Neural progenitor cell (in vitro differentiated cells): ENCODE measurements around the gene RAB5A.

Experiments
- EZH2 ChIP-seq: fragments of 200-600 bp; sonication (generic); IDR thresholded peaks from 2 replicates; pipeline ENCODE4 v1.6.1; 2017; ENCODE audit warnings: antibody characterized with exemption, mild to moderate bottlenecking, moderate library complexity
- TF ChIP-seq, protein P1 (sequence below): fragments of 200-600 bp; sonication (generic); IDR thresholded peaks from 2 replicates; pipeline ENCODE4 v1.5.1; 2017; ENCODE audit warnings: antibody characterized with exemption, mild to moderate bottlenecking

DNA sequence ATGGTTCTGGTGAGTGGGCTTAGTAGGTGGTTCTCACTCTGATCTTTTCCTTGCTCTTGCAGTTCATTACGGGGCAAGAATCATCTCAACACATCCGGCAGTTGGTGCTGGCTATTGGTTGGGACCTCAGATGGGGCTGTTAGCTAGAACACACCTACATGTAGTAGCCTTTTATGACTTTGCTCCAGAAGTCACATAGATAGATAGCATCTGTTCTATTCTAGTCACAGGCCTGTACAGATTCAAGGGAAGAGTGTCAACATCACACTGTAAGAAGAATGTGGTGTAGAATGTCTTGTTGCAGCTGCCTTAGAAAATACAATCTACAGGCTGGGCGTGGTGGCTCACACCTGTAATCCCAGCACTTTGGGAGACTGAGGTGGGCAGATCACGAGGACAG is 15.1 kb downstream of the RAB5A start:
- TF ChIP-seq EZH2, result no peak
- TF ChIP-seq, protein P1, sequence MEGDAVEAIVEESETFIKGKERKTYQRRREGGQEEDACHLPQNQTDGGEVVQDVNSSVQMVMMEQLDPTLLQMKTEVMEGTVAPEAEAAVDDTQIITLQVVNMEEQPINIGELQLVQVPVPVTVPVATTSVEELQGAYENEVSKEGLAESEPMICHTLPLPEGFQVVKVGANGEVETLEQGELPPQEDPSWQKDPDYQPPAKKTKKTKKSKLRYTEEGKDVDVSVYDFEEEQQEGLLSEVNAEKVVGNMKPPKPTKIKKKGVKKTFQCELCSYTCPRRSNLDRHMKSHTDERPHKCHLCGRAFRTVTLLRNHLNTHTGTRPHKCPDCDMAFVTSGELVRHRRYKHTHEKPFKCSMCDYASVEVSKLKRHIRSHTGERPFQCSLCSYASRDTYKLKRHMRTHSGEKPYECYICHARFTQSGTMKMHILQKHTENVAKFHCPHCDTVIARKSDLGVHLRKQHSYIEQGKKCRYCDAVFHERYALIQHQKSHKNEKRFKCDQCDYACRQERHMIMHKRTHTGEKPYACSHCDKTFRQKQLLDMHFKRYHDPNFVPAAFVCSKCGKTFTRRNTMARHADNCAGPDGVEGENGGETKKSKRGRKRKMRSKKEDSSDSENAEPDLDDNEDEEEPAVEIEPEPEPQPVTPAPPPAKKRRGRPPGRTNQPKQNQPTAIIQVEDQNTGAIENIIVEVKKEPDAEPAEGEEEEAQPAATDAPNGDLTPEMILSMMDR, result no peak
